Measurements from ENCODE around the gene IMMT. TPM values are rescaled to one million over a fixed set of nuclear protein-coding genes. Genes with fewer than 3 reads are reported as not detected.

The IMMT gene
- polyA plus RNA-seq, 1 donor (not counting 4 experiments of a cell fraction or from before 2014, with no cell fraction given) = 91.5 TPM

DNA sequence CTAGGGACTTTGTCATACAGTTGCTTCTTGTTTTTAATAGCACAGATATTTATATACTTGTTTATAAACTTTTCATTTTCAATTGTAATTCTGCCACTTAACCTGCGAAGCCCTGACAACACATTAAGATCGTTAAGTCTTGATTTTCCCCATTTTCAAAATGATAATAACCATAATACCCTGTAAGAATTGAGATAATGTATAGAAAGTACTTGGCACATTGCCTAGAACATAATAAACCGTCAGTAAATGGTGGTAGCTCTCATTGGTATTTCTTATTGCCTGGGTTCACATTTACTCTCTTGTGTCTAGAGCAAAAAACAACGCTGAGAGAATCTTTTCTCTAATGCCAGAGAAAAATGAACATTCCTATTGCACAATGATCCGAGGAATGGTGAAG is 70.6 kb downstream of the IMMT start:
- H3K79me2 ChIP-seq (ENCODE audit: control insufficient read depth, insufficient read depth, low read length) = no peaks in the 10 kb centered on the region
- no peaks in the 10 kb centered on the region for H3K27me3 ChIP-seq (ENCODE audit: control insufficient read depth, extremely low read depth, insufficient read depth, low read length)
- TF ChIP-seq EZH2 (IDR thresholded peaks at IDR 0.05; ENCODE audit: low read length) = no peak
- TF ChIP-seq, protein P1, sequence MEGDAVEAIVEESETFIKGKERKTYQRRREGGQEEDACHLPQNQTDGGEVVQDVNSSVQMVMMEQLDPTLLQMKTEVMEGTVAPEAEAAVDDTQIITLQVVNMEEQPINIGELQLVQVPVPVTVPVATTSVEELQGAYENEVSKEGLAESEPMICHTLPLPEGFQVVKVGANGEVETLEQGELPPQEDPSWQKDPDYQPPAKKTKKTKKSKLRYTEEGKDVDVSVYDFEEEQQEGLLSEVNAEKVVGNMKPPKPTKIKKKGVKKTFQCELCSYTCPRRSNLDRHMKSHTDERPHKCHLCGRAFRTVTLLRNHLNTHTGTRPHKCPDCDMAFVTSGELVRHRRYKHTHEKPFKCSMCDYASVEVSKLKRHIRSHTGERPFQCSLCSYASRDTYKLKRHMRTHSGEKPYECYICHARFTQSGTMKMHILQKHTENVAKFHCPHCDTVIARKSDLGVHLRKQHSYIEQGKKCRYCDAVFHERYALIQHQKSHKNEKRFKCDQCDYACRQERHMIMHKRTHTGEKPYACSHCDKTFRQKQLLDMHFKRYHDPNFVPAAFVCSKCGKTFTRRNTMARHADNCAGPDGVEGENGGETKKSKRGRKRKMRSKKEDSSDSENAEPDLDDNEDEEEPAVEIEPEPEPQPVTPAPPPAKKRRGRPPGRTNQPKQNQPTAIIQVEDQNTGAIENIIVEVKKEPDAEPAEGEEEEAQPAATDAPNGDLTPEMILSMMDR (optimal IDR thresholded peaks at IDR 0.05 in 1 of 3, IDR thresholded peaks at IDR 0.05 in 1 of 3, conservative IDR thresholded peaks at IDR 0.05 in 1 of 3; ENCODE audit: extremely low read depth in 1 of 3, insufficient read depth in 2 of 3, low read length in 3 of 3) = no peak
- H2AFZ ChIP-seq (ENCODE audit: control insufficient read depth, low read length) = no peak overlapping the region
- no peaks in the 10 kb centered on the region for H3K4me1 ChIP-seq (ENCODE audit: control insufficient read depth, extremely low read depth, insufficient read depth, low read length)
- dilution Hi-C loops (cut with MboI; ENCODE audit: extremely low pct_ligation_motif_present, low sequenced_read_pairs) = no loop called here
- no peak overlapping the region for H3K4me3 ChIP-seq (ENCODE audit: control insufficient read depth in 2 of 3, extremely low read depth in 1 of 3, insufficient read depth in 2 of 3, low read depth in 1 of 3, low read length in 3 of 3)
- no peaks in the 10 kb centered on the region for H4K20me1 ChIP-seq (ENCODE audit: control insufficient read depth, extremely low read depth, insufficient read depth, low read length)
- H3K4me2 ChIP-seq (ENCODE audit: control insufficient read depth, extremely low read depth, insufficient read depth, low read depth, low read length) = no peak overlapping the region
- no peaks in the 10 kb centered on the region for H3K9me1 ChIP-seq (ENCODE audit: control insufficient read depth, extremely low read depth, insufficient read depth, low read length)
- no peaks in the 10 kb centered on the region for H3K9me3 ChIP-seq (ENCODE audit: control insufficient read depth, low read depth, low read length)
- H3K9ac ChIP-seq (ENCODE audit: control insufficient read depth, extremely low read depth, insufficient read depth, low read length) = no peak overlapping the region
- no peak for DNase-seq (ENCODE audit: low read depth, low spot score)
- no peak for FAIRE-seq
- H3K36me3 ChIP-seq (ENCODE audit: control insufficient read depth in 2 of 2, extremely low read depth in 1 of 2, insufficient read depth in 2 of 2, low read length in 2 of 2) = peaks cover 40 to 45% of the 10 kb centered on the region in 2 experiments
- H3K27ac ChIP-seq (ENCODE audit: control insufficient read depth, insufficient read depth, low read length) = no peak overlapping the region

DNA sequence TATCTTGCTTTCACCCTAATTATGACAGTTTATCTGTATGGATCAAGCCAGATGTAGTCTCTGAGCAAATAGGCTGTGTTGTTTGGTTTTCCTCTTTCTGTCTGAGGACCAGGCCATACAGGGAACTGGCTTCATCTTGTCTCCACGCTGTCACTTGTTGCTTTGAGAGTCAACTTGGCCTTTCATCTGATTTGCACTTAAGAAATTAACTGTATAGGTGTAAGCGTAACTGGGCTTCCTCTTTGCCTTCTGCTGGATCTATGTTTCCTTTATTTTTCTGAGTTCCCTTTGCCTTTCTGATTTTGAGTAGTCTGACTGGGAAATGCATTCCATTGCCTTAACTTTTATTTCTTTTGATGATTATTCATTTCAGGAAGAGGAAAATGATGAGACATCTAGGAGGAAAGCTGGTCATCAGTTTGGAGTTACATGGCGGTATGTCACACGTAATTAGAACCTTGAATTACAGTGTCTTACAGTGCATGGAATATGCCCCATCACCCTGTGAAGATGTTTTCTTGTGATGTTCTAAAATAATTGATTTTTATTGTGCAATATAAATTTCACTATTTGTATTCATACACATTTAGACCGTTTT is 71.8 kb downstream of the IMMT start:
- DNase-seq (ENCODE audit: low read depth, low spot score) (no peak), FAIRE-seq (no peak)
- no peak for TF ChIP-seq EZH2 (IDR thresholded peaks at IDR 0.05; ENCODE audit: low read length)
- TF ChIP-seq, protein P1 (optimal IDR thresholded peaks at IDR 0.05 in 1 of 3, IDR thresholded peaks at IDR 0.05 in 1 of 3, conservative IDR thresholded peaks at IDR 0.05 in 1 of 3; ENCODE audit: extremely low read depth in 1 of 3, insufficient read depth in 2 of 3, low read length in 3 of 3) = no peak

More for the DNA sequence above, 71.8 kb downstream of the IMMT start:
- H3K9me3 ChIP-seq (ENCODE audit: control insufficient read depth, low read depth, low read length) = no peaks in the 10 kb centered on the region
- H3K36me3 ChIP-seq (ENCODE audit: control insufficient read depth in 2 of 2, extremely low read depth in 1 of 2, insufficient read depth in 2 of 2, low read length in 2 of 2) = peaks cover 37 to 45% of the 10 kb centered on the region in 2 experiments
- no peaks in the 10 kb centered on the region for H3K9me1 ChIP-seq (ENCODE audit: control insufficient read depth, extremely low read depth, insufficient read depth, low read length)
- H3K9ac ChIP-seq (ENCODE audit: control insufficient read depth, extremely low read depth, insufficient read depth, low read length) = no peak overlapping the region
- no peak overlapping the region for H3K27ac ChIP-seq (ENCODE audit: control insufficient read depth, insufficient read depth, low read length)
- dilution Hi-C loops (cut with MboI; ENCODE audit: extremely low pct_ligation_motif_present, low sequenced_read_pairs) = no loop called here
- no peak overlapping the region for H3K4me3 ChIP-seq (ENCODE audit: control insufficient read depth in 2 of 3, extremely low read depth in 1 of 3, insufficient read depth in 2 of 3, low read depth in 1 of 3, low read length in 3 of 3)
- H4K20me1 ChIP-seq (ENCODE audit: control insufficient read depth, extremely low read depth, insufficient read depth, low read length) = no peaks in the 10 kb centered on the region
- no peaks in the 10 kb centered on the region for H3K4me1 ChIP-seq (ENCODE audit: control insufficient read depth, extremely low read depth, insufficient read depth, low read length)
- no peaks in the 10 kb centered on the region for H3K27me3 ChIP-seq (ENCODE audit: control insufficient read depth, extremely low read depth, insufficient read depth, low read length)
- H3K79me2 ChIP-seq (ENCODE audit: control insufficient read depth, insufficient read depth, low read length) = no peaks in the 10 kb centered on the region
- H3K4me2 ChIP-seq (ENCODE audit: control insufficient read depth, extremely low read depth, insufficient read depth, low read depth, low read length) = no peak overlapping the region
- H2AFZ ChIP-seq (ENCODE audit: control insufficient read depth, low read length) = no peak overlapping the region
